ENCODE results near the gene SIRPA. TPM values are rescaled to one million over a fixed set of nuclear protein-coding genes. Genes with fewer than 3 reads are reported as not detected.

The SIRPA gene
- polyA plus RNA-seq, 1 donor (not counting 4 experiments of a cell fraction or from before 2014, with no cell fraction given) = 23.7 TPM

- Histone ChIP-seq H3K9me3 (ENCODE audit: control insufficient read depth, low read depth, low read length) (no peaks in the 10 kb centered on the region), H4K20me1 (ENCODE audit: control insufficient read depth, extremely low read depth, insufficient read depth, low read length) (no peaks in the 10 kb centered on the region), H2AFZ (ENCODE audit: control insufficient read depth, low read length) (no peak overlapping the region), H3K27me3 (ENCODE audit: control insufficient read depth, extremely low read depth, insufficient read depth, low read length) (no peaks in the 10 kb centered on the region), H3K4me3 (ENCODE audit: control insufficient read depth in 2 of 3, extremely low read depth in 1 of 3, insufficient read depth in 2 of 3, low read depth in 1 of 3, low read length in 3 of 3) (no peak overlapping the region), H3K9ac (ENCODE audit: control insufficient read depth, extremely low read depth, insufficient read depth, low read length) (no peak overlapping the region), H3K4me2 (ENCODE audit: control insufficient read depth, extremely low read depth, insufficient read depth, low read depth, low read length) (no peak overlapping the region), H3K4me1 (ENCODE audit: control insufficient read depth, extremely low read depth, insufficient read depth, low read length) (peaks cover 51% of the 10 kb centered on the region), H3K9me1 (ENCODE audit: control insufficient read depth, extremely low read depth, insufficient read depth, low read length) (no peaks in the 10 kb centered on the region), H3K36me3 (ENCODE audit: control insufficient read depth in 2 of 2, extremely low read depth in 1 of 2, insufficient read depth in 2 of 2, low read length in 2 of 2) (peaks cover 3 to 5% of the 10 kb centered on the region in 2 experiments), H3K79me2 (ENCODE audit: control insufficient read depth, insufficient read depth, low read length) (no peaks in the 10 kb centered on the region), H3K27ac (ENCODE audit: control insufficient read depth, insufficient read depth, low read length) (no peak overlapping the region)
- FAIRE-seq (no peak), DNase-seq (ENCODE audit: low read depth, low spot score) (no peak)
- dilution Hi-C loops (cut with MboI; ENCODE audit: extremely low pct_ligation_motif_present, low sequenced_read_pairs) = no loop called here
- TF ChIP-seq EZH2 (IDR thresholded peaks at IDR 0.05; ENCODE audit: low read length) = no peak
- no peak for TF ChIP-seq CTCF (optimal IDR thresholded peaks at IDR 0.05 in 1 of 3, IDR thresholded peaks at IDR 0.05 in 1 of 3, conservative IDR thresholded peaks at IDR 0.05 in 1 of 3; ENCODE audit: extremely low read depth in 1 of 3, insufficient read depth in 2 of 3, low read length in 3 of 3)
Measured at GRCh38 chr20:1937316-1937976, 42.2 kb downstream of the SIRPA start.

GRCh38 chr20:1938464-1939269 lies 43.5 kb downstream of the SIRPA start:
- no peak overlapping the region for H3K4me2 ChIP-seq (ENCODE audit: control insufficient read depth, extremely low read depth, insufficient read depth, low read depth, low read length)
- no peaks in the 10 kb centered on the region for H3K9me1 ChIP-seq (ENCODE audit: control insufficient read depth, extremely low read depth, insufficient read depth, low read length)
- TF ChIP-seq CTCF (optimal IDR thresholded peaks at IDR 0.05 in 1 of 3, IDR thresholded peaks at IDR 0.05 in 1 of 3, conservative IDR thresholded peaks at IDR 0.05 in 1 of 3; ENCODE audit: extremely low read depth in 1 of 3, insufficient read depth in 2 of 3, low read length in 3 of 3) (no peak), EZH2 (IDR thresholded peaks at IDR 0.05; ENCODE audit: low read length) (no peak)
- peaks cover 3 to 5% of the 10 kb centered on the region in 2 experiments for H3K36me3 ChIP-seq (ENCODE audit: control insufficient read depth in 2 of 2, extremely low read depth in 1 of 2, insufficient read depth in 2 of 2, low read length in 2 of 2)
- H3K4me3 ChIP-seq (ENCODE audit: control insufficient read depth in 2 of 3, extremely low read depth in 1 of 3, insufficient read depth in 2 of 3, low read depth in 1 of 3, low read length in 3 of 3) = no peak overlapping the region
- no peaks in the 10 kb centered on the region for H4K20me1 ChIP-seq (ENCODE audit: control insufficient read depth, extremely low read depth, insufficient read depth, low read length)
- H3K9me3 ChIP-seq (ENCODE audit: control insufficient read depth, low read depth, low read length) = no peaks in the 10 kb centered on the region
- H2AFZ ChIP-seq (ENCODE audit: control insufficient read depth, low read length) = no peak overlapping the region
- no peaks in the 10 kb centered on the region for H3K27me3 ChIP-seq (ENCODE audit: control insufficient read depth, extremely low read depth, insufficient read depth, low read length)
- H3K4me1 ChIP-seq (ENCODE audit: control insufficient read depth, extremely low read depth, insufficient read depth, low read length) = peaks cover 54% of the 10 kb centered on the region
- no peaks in the 10 kb centered on the region for H3K79me2 ChIP-seq (ENCODE audit: control insufficient read depth, insufficient read depth, low read length)
- H3K9ac ChIP-seq (ENCODE audit: control insufficient read depth, extremely low read depth, insufficient read depth, low read length) = no peak overlapping the region
- DNase-seq (ENCODE audit: low read depth, low spot score) = no peak
- FAIRE-seq = no peak
- H3K27ac ChIP-seq (ENCODE audit: control insufficient read depth, insufficient read depth, low read length) = no peak overlapping the region
- dilution Hi-C loops (cut with MboI; ENCODE audit: extremely low pct_ligation_motif_present, low sequenced_read_pairs) = no loop called here
